ENCODE measurements around the gene RBP3.

Gene RBP3

DNA sequence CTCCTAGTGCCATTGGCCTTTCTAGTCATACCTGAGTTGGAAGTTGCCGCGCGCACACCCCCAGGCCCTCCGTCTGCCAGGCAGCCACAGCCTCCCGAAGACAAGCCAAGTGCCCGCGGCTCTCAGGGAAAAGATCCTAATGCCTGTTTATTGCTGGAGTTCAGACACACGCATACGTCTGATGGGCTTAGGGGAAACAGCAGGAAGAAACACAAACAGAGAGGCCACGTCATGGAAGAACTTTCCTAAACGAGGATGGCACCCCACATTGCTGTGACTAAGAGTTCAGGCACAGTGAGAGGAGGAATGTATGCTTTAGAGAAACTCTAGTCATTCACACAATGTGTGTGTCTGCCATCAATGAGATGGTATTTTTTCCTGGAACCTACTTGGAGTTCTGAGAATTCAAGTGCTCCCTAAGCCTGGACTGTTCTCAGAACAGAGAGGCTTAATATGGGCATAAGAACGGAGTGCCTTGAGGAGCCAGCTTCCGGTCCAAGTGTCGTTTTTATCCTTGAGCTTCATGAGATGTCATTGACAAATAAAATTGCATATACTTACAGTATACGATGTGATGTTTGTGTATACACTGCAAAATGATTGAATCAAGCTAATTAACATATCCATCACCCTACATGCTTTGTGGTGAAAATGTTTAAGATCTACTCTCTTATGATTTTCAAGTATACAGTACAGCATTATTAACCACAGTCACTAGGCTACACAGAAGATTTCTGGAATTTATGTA lies 11.6 kb upstream of the RBP3 start:
- H3K79me2 ChIP-seq (ENCODE audit: insufficient read depth, low read length): no peaks in the 10 kb centered on the region

DNA sequence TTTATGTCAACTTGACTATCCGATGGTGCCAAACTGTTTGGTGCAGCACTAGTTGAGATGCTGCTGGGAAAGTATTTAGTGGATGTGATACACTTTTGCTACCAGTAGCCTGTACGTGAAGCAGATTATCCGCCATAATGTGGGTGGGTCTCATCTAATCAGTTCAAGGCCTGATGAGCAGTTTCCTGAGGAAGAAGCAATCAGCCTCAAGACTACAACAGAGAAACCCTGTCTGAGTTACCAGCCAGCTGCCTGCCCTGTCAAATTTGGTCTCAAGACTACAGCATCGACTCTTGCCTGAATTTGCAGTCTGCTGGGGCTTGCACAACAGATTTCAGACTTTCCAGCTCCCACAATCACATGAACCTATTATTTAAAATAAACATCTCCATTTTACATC lies 10.9 kb upstream of the RBP3 start:
- Histone ChIP-seq H3K9me3 (ENCODE audit: insufficient read depth, low read length, severe bottlenecking) (no peaks in the 10 kb centered on the region), H3K27ac (ENCODE audit: low read length) (no peak overlapping the region), H3K4me2 (ENCODE audit: insufficient read depth, low read length) (no peak overlapping the region), H3K4me1 (ENCODE audit: insufficient read depth, low read length) (no peaks in the 10 kb centered on the region), H3K36me3 (ENCODE audit: insufficient read depth, low read length) (no peaks in the 10 kb centered on the region), H4K20me1 (ENCODE audit: insufficient read depth, low read length) (peaks cover 5% of the 10 kb centered on the region; the same call in 1 of the 2 replicates), H3K27me3 (ENCODE audit: insufficient read depth, low read length, poor library complexity) (peaks cover 12% of the 10 kb centered on the region), H3K4me3 (ENCODE audit: low read depth in 1 of 2, low read length in 2 of 2) (no peak overlapping the region), H2AFZ (ENCODE audit: low read depth, low read length) (no peak overlapping the region), H3K79me2 (ENCODE audit: insufficient read depth, low read length) (no peaks in the 10 kb centered on the region), H3K9ac (ENCODE audit: low read depth, low read length) (no peak overlapping the region)
- TF ChIP-seq, protein P1, sequence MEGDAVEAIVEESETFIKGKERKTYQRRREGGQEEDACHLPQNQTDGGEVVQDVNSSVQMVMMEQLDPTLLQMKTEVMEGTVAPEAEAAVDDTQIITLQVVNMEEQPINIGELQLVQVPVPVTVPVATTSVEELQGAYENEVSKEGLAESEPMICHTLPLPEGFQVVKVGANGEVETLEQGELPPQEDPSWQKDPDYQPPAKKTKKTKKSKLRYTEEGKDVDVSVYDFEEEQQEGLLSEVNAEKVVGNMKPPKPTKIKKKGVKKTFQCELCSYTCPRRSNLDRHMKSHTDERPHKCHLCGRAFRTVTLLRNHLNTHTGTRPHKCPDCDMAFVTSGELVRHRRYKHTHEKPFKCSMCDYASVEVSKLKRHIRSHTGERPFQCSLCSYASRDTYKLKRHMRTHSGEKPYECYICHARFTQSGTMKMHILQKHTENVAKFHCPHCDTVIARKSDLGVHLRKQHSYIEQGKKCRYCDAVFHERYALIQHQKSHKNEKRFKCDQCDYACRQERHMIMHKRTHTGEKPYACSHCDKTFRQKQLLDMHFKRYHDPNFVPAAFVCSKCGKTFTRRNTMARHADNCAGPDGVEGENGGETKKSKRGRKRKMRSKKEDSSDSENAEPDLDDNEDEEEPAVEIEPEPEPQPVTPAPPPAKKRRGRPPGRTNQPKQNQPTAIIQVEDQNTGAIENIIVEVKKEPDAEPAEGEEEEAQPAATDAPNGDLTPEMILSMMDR (IDR thresholded peaks at IDR 0.05; ENCODE audit: borderline replicate concordance, extremely low read depth, low read length, poor library complexity, severe bottlenecking): no peak
- no peak for ATAC-seq (ENCODE audit: insufficient read depth, low read depth)
- DNase-seq: no peak

More for the DNA sequence above, 11.6 kb upstream of the RBP3 start:
- Histone ChIP-seq H3K36me3 (ENCODE audit: insufficient read depth, low read length) (no peaks in the 10 kb centered on the region), H3K27ac (ENCODE audit: low read length) (no peak overlapping the region), H3K4me3 (ENCODE audit: low read depth in 1 of 2, low read length in 2 of 2) (no peak overlapping the region), H4K20me1 (ENCODE audit: insufficient read depth, low read length) (peaks cover 5% of the 10 kb centered on the region; the same call in 1 of the 2 replicates), H3K9ac (ENCODE audit: low read depth, low read length) (no peak overlapping the region), H3K9me3 (ENCODE audit: insufficient read depth, low read length, severe bottlenecking) (no peaks in the 10 kb centered on the region), H3K4me1 (ENCODE audit: insufficient read depth, low read length) (no peaks in the 10 kb centered on the region), H3K4me2 (ENCODE audit: insufficient read depth, low read length) (no peak overlapping the region), H3K27me3 (ENCODE audit: insufficient read depth, low read length, poor library complexity) (peaks cover 12% of the 10 kb centered on the region), H2AFZ (ENCODE audit: low read depth, low read length) (no peak overlapping the region)
- DNase-seq: no peak
- ATAC-seq (ENCODE audit: insufficient read depth, low read depth): no peak
- TF ChIP-seq, protein P1 (IDR thresholded peaks at IDR 0.05; ENCODE audit: borderline replicate concordance, extremely low read depth, low read length, poor library complexity, severe bottlenecking): no peak
- no peak for TF ChIP-seq EZH2 (IDR thresholded peaks at IDR 0.05; ENCODE audit: borderline replicate concordance, low read depth, low read length, severe bottlenecking)

DNA sequence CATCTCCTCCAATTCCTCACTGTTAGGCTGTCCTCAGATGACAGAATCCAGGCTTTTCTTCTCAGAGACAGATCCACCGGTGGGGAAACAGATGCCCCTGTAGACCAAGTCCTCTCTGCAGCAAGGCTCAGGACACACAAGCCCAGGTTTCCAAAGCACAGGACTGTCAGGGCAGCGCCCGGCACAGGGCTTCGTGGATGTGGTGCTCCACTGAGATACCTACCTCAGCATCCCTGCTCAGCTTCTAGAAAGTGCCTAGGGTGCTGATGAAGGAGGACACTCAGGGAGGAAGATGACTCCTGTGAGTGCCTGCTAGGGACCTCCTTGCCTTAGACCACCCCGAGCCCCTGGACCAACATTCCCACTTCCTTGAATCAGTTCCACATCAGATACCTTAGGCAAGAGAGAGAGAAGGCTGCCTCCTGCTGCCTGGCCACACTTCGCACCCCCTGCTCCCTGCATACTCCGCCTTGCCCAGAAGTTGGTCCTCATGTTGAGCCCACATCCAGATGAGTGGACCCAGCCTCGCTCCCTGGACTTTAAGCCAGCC lies 8.9 kb upstream of the RBP3 start:
- Histone ChIP-seq H3K4me2 (ENCODE audit: insufficient read depth, low read length) (no peak overlapping the region), H3K4me1 (ENCODE audit: insufficient read depth, low read length) (no peaks in the 10 kb centered on the region), H3K27ac (ENCODE audit: low read length) (no peak overlapping the region), H3K4me3 (ENCODE audit: low read depth in 1 of 2, low read length in 2 of 2) (no peak overlapping the region), H3K79me2 (ENCODE audit: insufficient read depth, low read length) (no peaks in the 10 kb centered on the region), H3K27me3 (ENCODE audit: insufficient read depth, low read length, poor library complexity) (peaks cover 12% of the 10 kb centered on the region), H2AFZ (ENCODE audit: low read depth, low read length) (no peak overlapping the region), H3K36me3 (ENCODE audit: insufficient read depth, low read length) (no peaks in the 10 kb centered on the region), H3K9me3 (ENCODE audit: insufficient read depth, low read length, severe bottlenecking) (no peaks in the 10 kb centered on the region), H3K9ac (ENCODE audit: low read depth, low read length) (no peak overlapping the region), H4K20me1 (ENCODE audit: insufficient read depth, low read length) (peaks cover 5% of the 10 kb centered on the region; the same call in 1 of the 2 replicates)
- DNase-seq (no peak), ATAC-seq (ENCODE audit: insufficient read depth, low read depth) (no peak)
- no peak for TF ChIP-seq EZH2 (IDR thresholded peaks at IDR 0.05; ENCODE audit: borderline replicate concordance, low read depth, low read length, severe bottlenecking)
- TF ChIP-seq, protein P1 (IDR thresholded peaks at IDR 0.05; ENCODE audit: borderline replicate concordance, extremely low read depth, low read length, poor library complexity, severe bottlenecking): no peak

Measured in DND-41 (cell line).